HG03457 (cell line): ENCODE results near the gene RPRD1A.
"Not testable (repeated sequence)": the region's sequence is repeated elsewhere in the genome, so short reads cannot be mapped to it uniquely, and the experiment has no call there.

Experiments used
- ATAC-seq: cut with Tn5 transposase; IDR thresholded peaks from one replicate; pipeline ENCODE4 v1.9.1; 2021; ENCODE audit warnings: moderate number of reproducible peaks; ENCODE audit not compliant: unreplicated experiment

The RPRD1A gene

DNA sequence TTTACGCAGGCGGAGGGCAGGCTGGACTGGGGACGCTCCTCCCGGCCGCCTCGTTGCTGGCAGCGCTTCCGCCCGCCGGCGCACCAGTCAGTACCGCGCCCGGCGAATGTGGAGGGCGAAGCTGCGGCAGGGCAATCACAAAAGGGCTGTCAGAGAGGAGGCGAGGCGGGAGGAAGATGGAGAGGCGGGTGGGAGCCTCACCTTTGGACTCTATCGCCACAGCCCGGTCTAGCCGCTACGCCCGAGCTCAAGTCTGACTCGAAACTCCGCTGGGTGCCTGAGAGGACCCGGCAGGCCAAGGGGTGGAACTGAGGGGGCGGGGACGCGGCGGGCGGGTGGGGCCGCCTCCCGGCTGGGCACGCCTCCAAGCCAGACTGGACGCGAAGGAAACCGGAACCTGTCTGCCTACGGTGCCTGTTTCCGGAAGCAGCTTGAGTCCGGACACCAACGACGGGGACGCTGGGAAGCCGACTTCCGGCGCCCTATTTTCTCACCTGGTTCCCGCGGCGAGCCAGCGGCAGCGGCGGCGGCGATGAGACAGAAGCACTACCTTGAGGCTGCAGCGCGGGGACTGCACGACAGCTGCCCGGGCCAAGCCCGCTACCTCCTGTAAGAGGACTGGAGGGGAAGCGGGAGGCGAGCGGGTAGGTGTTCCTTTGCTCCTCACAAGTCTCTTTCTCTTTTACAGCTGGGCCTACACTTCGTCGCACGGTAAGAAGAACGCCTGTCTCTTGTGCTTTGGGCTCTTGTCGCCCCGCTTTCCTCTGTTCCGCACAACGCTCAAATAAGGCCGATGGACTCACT lies 95.0 kb downstream of the RPRD1A start, which contains the start of gene RMP24:
Gene RMP24, plus strand, starts transcription at position 483 of the 804 bp plus-strand sequence.
- ATAC-seq: peak; percentile 82

DNA sequence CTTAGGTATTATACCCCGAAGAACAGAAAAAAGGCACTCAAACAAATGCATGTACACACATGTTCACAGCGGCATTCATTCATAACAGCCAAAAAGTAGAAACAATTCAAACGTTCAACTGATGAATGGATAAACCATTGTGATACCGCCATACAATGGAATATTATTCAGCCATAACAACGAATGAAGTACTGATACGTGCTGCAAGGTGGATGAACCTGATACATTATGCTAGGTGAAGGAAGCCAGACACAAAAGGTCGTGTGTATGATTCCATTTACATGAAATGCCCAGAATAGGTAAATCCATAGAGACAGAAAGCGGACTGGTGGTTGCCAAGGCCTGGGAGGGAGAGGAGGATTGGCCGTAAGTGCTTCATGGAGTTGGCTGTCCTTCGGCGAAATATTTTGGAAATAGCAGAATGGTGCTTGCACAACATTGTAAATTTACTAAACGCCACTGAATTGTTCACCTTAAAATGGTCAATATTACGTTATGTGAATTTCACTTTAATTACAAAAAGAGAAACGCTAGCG lies 95.6 kb downstream of the RPRD1A start:
- ATAC-seq: peak; percentile 5

DNA sequence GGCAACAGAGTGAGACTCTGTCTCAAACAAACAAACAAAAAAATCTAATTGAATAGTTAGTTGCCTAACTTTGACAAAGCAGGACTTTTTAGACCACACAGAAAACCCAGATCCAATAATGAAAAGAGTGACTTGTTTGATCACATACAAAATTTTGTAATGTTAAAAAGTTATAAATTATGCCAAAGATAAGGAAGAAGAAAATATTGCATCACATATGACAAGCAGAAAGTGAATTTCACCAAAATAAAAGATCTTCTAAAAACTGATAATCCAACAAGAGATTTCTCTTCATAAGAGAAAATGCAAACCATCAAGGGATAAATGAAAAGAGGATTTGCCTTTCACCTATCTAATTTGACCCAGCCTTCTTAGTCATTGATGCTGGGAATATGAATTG lies 97.7 kb downstream of the RPRD1A start:
- no peak for ATAC-seq

DNA sequence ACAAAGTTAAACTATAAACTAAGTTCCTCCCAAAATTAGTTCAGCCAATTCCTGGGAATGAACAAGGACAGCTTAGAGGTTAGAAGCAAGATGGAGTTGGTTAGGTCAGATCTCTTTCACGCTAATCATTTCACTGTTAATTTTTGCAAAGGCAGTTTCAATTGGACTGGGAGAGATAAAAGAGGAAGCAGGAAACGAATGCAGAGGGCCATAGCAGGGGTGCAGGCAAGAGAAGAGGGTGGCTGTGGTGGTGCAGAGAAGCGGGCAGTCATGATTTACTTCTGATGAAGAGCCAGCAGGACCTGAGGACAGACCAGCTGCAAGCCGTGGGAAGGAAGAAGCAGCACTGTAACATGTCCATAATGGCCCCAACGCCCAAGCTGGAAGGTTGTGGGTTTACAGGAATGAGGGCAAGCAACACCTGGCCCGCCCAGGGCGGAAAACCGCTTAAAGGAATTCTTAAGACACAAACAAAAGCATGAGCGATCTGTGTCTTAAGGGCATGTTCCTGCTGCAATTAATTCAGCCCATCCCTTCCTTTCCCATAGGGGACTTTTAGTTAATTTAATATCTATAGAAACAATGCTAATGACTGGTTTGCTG lies 99.0 kb downstream of the RPRD1A start:
- no peak for ATAC-seq

DNA sequence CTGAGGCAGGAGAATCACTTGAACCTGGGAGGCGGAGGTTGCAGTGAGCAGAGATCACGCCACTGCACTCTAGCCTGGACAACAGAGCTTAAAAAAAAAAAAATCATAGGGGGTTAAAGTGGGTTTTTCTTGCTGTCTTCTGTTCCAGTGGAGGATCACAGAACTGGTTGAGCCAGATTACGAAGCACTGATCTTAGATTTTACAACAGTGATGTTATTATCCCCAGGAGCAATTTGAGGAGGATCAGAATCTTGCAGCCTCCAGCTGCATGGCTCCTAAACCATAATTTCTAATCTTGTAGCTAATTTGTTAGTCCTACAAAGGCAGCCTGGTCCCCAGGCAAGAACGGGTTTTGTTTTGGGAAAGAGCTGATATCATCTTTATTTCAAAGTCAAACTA lies 99.5 kb downstream of the RPRD1A start:
- ATAC-seq: not testable (repeated sequence)

DNA sequence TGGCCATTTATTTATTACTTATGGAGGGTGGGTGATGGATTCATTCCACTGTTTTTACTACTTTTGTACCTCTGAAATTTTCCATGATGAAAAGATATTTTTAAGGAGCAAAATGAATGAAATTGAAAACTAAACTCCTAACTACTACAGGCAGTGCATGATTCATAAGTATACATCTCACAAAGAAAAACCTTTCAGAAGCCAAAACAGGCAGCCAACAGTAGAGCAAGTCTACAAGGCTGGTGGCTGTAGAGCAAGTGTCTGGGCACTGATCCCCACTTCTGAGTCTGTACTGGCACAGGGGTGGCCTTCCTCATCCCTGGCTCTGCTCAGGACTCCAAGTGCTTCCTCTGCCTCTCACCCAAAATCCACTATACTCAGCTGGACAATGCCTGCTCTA lies 103.0 kb downstream of the RPRD1A start:
- ATAC-seq: no peak

DNA sequence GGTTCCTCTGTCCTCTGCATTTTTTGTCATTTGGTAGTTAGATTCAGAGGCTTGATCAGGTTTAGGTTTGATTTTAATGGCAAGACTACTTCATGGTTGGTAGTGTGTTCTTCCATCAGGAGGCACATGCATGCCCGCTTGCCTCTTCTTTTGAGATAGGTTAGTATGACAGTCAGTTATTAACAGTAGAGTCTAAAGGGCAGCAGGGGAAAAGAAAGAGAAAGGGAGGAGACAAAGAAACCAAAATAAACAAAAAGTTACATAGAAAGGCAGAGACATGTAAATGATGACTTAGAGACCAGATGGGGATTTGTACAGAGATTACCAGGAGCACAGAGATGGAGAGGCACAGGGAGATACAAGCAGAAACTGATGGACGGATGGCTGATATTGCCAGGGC lies 105.0 kb downstream of the RPRD1A start:
- ATAC-seq: no peak

DNA sequence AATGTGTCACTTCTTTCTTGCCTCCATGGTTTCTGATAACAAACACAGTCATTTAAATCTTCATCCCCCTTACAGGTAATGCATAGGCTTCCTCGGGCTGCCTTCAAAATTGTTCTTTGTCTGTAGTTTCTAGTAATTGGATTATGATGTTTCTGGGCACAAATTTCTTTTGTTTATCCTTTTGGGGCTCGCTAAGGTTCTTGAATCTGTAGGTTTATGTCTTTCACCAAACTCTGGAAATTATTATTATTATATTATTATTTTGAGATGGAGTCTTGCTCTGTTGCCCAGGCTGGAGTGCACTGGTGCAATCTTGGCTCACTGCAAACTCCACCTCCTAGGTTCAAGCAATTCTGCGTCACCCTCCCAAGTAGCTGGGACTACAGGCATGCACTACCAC lies 111.1 kb downstream of the RPRD1A start:
- ATAC-seq: no peak

DNA sequence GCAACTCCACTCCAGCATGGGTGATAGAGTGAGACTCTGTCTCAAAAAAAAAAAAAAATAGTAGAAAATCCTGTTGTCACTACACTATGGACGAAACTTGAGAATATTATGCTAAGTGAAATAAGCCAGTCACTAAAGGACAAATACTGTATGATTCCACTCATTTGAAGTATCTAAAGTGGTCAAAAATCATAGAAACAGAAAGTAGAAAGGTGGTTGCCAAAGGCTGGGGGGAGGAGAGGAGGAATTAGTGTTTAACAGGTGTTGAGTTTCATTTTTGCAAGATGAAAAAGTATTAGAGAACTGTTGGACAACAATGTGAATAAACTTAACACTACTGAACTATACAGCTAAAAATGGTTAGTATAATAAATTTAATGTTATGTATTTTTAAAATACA lies 113.7 kb downstream of the RPRD1A start:
- ATAC-seq: peak; percentile 65

DNA sequence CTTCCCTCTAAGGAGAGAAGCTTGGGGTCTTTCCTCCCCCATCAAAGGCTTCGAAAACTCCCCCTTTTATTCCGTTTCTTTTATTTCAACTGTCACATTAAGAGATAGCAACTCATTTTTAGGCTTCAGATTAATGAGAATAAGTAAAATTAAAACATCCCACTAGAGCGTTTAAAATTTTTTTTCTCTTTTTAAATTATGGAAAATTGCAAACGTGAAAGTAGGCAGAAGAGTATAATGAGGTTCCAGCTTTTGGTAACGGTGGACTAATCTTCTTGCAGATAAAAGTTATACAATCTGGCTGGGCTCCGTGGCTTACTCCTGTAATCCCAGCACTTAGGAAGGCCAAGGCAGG lies 116.8 kb downstream of the RPRD1A start:
- no peak for ATAC-seq

DNA sequence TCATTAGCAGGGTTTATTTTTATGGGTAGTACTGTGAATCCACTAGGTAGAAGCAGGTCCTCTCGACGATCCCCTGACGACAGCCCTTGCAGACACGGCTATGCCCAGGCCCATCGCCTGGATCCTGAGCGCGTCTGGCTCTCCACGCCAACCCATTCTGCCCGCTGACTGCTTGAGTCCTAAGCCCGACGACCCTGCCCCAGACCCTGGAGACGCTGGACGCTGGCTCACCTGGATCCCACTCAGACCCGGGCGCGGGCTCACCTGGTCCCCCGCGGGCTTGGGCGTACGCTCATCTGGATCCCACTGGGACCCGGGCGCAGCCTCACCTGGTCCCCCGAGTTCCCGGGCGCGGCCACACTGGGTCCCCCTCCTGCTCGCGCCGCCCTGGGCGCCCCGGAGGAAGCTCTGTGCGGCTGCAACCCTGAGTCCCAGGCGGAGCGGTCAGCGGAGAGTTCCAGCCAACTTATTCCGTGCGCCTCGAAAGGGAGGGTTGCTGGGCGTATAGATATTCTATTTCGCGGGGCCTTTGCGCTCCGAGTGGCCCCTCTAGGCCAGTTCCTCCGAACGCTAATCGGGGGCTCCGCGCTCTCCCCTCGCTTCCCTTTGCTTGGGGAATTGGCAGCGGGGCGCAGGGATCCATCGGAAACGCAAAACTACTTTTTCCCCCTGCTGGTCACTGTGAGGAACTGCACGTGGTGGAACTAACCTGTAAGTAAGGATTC lies 117.3 kb downstream of the RPRD1A start:
- ATAC-seq: no peak

DNA sequence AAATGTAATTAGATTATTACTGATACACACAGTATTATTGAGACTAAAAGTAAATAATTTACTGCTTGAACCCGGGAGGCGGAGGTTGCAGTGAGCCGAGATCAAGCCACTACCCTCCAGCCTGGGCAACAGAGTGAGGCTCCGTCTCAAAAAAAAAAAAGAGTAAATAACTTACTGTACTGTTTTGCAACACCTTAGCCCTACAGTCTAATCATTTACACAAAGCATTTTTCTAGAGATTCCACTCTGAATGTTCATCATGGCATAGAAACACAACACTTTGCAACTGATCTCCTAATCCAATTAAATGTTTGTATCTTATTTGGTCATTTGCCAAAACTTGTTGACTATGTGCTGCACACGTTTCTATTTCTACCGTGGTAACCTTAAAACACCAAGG lies 118.3 kb downstream of the RPRD1A start:
- ATAC-seq: no peak

DNA sequence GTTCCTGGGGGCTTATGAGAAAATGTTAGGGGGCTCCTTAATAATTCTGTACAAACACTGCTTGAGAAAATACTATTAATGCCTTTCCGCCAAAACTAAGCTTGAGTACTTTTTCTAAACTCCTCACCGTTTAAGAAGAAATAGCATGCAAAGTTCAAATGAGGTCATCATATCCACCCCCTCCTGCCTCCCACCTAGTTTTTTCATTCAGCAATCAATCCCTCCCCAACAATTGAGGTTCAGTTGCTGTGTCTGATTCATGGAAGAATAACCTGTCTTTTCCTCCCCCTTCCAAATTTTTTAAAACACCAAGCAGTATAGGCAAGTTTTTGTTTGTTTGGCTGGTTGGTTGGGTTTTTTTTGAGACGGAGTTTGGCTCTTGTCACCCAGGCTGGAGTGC lies 119.3 kb downstream of the RPRD1A start:
- ATAC-seq: no peak

DNA sequence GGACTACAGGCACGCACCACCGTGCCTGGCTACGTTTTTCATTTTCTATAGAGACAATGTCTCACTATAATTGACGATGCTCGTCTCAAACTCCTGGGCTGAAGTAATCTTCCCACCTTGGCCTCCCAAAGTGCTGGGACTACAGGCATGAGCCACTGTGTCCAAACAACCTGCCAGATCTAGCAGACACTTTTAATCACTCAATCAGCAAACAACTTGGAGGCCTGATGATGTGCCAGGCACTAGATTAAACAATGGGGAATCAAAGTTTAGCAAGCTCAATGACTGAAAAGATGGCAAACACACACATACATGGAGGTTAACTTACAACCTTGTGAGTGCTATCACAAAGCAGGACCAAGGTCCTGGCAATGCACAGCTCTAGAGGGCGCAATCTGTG lies 124.7 kb downstream of the RPRD1A start:
- no peak for ATAC-seq

DNA sequence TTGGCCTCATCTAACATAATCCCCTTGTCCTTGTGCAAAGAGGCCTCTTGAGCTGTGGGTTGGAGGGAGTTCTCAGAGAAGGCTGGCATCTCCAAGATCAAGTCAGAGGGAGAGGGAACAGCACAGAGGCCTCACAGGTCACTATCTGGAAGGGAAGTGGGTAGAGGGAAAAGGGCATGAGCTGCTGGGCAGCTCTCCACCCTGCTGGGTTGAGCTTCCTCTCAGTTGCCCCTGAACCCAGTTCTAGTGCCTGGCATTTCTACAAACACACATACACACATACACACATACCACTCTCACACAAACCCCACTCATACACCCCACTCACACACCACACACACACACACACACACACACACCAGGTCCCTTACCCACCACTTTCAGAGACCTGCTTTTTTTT lies 125.2 kb downstream of the RPRD1A start:
- ATAC-seq: no peak

DNA sequence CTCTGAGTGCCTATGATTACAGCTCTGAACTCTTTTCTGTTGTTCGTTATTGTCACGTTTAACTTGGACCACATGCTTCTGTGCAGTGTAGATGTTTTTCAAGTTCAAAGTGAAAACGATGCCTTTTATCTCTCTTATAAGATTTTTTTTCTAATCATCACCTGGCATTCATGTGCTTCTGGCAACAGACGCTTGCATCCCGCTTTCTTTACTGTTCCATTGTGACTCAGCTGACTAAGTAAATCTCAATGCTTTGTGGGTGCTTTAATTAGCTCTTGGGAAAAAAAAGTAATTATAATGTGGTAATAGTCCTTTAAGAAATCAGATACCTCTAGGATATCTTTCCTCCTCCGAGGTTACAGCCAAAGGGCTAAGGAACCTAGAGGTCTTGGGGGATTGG lies 126.1 kb downstream of the RPRD1A start:
- ATAC-seq: no peak
